GM23338 (cell line): Measurements from ENCODE around the gene IL6R. TPM values are rescaled to one million over a fixed set of nuclear protein-coding genes. Genes with fewer than 3 reads are reported as not detected.
A peak's percentile ranks its signal among the peaks of the same experiment; 100 is the strongest.

Source experiments
- ATAC-seq: fragments of 200-7000 bp; cut with Tn5 transposase; 3 replicates; pipeline ENCODE4 v1.9.1; 2020
- DNase-seq: peaks from one replicate; pipeline ENCODE4 v3.0.0-alpha.2; 2015; ENCODE audit warnings: low spot score
- H2AFZ ChIP-seq: fragments of 200-600 bp; sonication (generic); 2 replicates; pipeline ENCODE4 v1.8.0; 2016; ENCODE audit warnings: antibody characterized with exemption, mild to moderate bottlenecking, moderate library complexity
- H3F3A ChIP-seq: fragments of 200-600 bp; sonication (generic); replicated peaks from 2 replicates; pipeline ENCODE4 v1.8.0; 2017; ENCODE audit warnings: antibody characterized with exemption, mixed run types, low read depth
- H3K27ac ChIP-seq: fragments of 200-600 bp; sonication (generic); 2 replicates; pipeline ENCODE4 v1.6.1; 2016; ENCODE audit warnings: low read depth
- H3K27me3 ChIP-seq: fragments of 200-600 bp; sonication (generic); 2 replicates; pipeline ENCODE4 v1.8.0; 2016; ENCODE audit warnings: mild to moderate bottlenecking, mixed run types, moderate library complexity; ENCODE audit not compliant: insufficient read depth
- H3K36me3 ChIP-seq: fragments of 200-600 bp; sonication (generic); 2 replicates; pipeline ENCODE4 v1.8.0; 2016; ENCODE audit warnings: mild to moderate bottlenecking; ENCODE audit not compliant: insufficient read depth
- H3K4me1 ChIP-seq: fragments of 200-600 bp; sonication (generic); 2 replicates; pipeline ENCODE4 v1.8.0; 2016; ENCODE audit warnings: mild to moderate bottlenecking, moderate library complexity; ENCODE audit not compliant: insufficient read depth
- H3K4me2 ChIP-seq: fragments of 200-600 bp; sonication (generic); 2 replicates; pipeline ENCODE4 v1.7.1; 2017; ENCODE audit warnings: mixed run types
- H3K4me3 ChIP-seq: fragments of 200-600 bp; sonication (generic); 2 replicates; pipeline ENCODE4 v1.6.1; 2016; ENCODE audit warnings: mixed run types
- H3K79me2 ChIP-seq: fragments of 200-600 bp; sonication (generic); replicated peaks from 2 replicates; pipeline ENCODE4 v1.8.0; 2017; ENCODE audit warnings: mild to moderate bottlenecking; ENCODE audit not compliant: insufficient read depth
- H3K9me2 ChIP-seq: fragments of 200-600 bp; sonication (generic); 2 replicates; pipeline ENCODE4 v1.8.0; 2017; ENCODE audit not compliant: insufficient read depth
- H4K20me1 ChIP-seq: fragments of 200-600 bp; sonication (generic); replicated peaks from 2 replicates; pipeline ENCODE4 v1.8.0; 2017; ENCODE audit warnings: mild to moderate bottlenecking; ENCODE audit not compliant: insufficient read depth
- H3K27ac Mint-ChIP-seq: 2 replicates; pipeline ENCODE4 v1.8.0; 2020; ENCODE audit warnings: inconsistent platforms, mild to moderate bottlenecking, moderate library complexity, mixed read lengths
- H3K27me3 Mint-ChIP-seq: 3 replicates; pipeline ENCODE4 v1.8.0; 2022; ENCODE audit warnings: low read depth, mild to moderate bottlenecking, moderate library complexity, mixed read lengths, inconsistent platforms; ENCODE audit not compliant: insufficient read depth, poor library complexity
- H3K36me3 Mint-ChIP-seq: 3 replicates; pipeline ENCODE4 v1.8.0; 2021; ENCODE audit warnings: low read depth, mild to moderate bottlenecking, inconsistent platforms, moderate library complexity, mixed read lengths
- H3K4me1 Mint-ChIP-seq: 3 replicates; pipeline ENCODE4 v1.8.0; 2020; ENCODE audit warnings: mild to moderate bottlenecking, inconsistent platforms, mixed read lengths
- H3K4me3 Mint-ChIP-seq: 3 replicates; pipeline ENCODE4 v1.8.0; 2021; ENCODE audit warnings: moderate library complexity, mild to moderate bottlenecking, inconsistent platforms, mixed read lengths
- H3K9me3 Mint-ChIP-seq: 3 replicates; pipeline ENCODE4 v1.8.0; 2020; ENCODE audit warnings: moderate library complexity, mild to moderate bottlenecking, inconsistent platforms, mixed read lengths
- CTCF ChIP-seq, 2 experiments: fragments of 200-600 bp in 1 of 2; sonication (generic) in 1 of 2; conservative IDR thresholded peaks; 2 replicates each; pipeline versions ENCODE4 v1.5.1 to v1.6.1; 2016 to 2017; ENCODE audit warnings: antibody characterized with exemption in 2 of 2, low read depth in 2 of 2, mild to moderate bottlenecking in 2 of 2, moderate library complexity in 1 of 2
- ETS1 ChIP-seq: IDR thresholded peaks from 2 replicates; pipeline ENCODE4 v1.6.1; 2016; ENCODE audit warnings: antibody characterized with exemption
- EZH2 ChIP-seq: fragments of 200-600 bp; sonication (generic); IDR thresholded peaks from one replicate; pipeline ENCODE4 v1.8.0; 2017; ENCODE audit warnings: antibody characterized with exemption, mild to moderate bottlenecking, low read depth; ENCODE audit not compliant: unreplicated experiment
- JUNB ChIP-seq: IDR thresholded peaks from one replicate; pipeline ENCODE4 v1.6.1; 2016; ENCODE audit warnings: antibody characterized with exemption; ENCODE audit not compliant: unreplicated experiment
- REST ChIP-seq: IDR thresholded peaks from one replicate; pipeline ENCODE4 v1.6.1; 2018; ENCODE audit warnings: antibody characterized with exemption; ENCODE audit not compliant: unreplicated experiment
- polyA plus RNA-seq: library from polyadenylated mRNA; unstranded; fragments of >200 nt; fragmentation: Nextera tagmentation; extraction: Ambion mirVana; gene quantifications from 2 replicates; pipeline ENCODE4 v1.2.1, GENCODE V29; 2016
- total RNA-seq: library from RNA; depleted of rRNA; stranded (reverse); fragments of >200 nt; shearing (Covaris generic); gene quantifications from 2 replicates; pipeline ENCODE4 v1.2.3, GENCODE V29; 2014

The IL6R gene
- total and polyA plus RNA-seq, 2 experiments from 2014 or later: 1.0 to 13.8 TPM

GRCh38 chr1:154479764-154480421 lies 74.8 kb downstream of the IL6R start:
- H3K9me3 Mint-ChIP-seq: no peaks in the 10 kb centered on the region
- H3K36me3 Mint-ChIP-seq: no peaks in the 10 kb centered on the region
- Histone ChIP-seq H3K4me3 (no peak overlapping the region), H2AFZ (no peak overlapping the region), H3F3A (no peaks in the 10 kb centered on the region), H3K27me3 (no peaks in the 10 kb centered on the region), H3K27ac (no peak overlapping the region), H3K79me2 (no peaks in the 10 kb centered on the region), H3K4me1 (peaks cover 8% of the 10 kb centered on the region), H3K9me2 (no peaks in the 10 kb centered on the region), H3K36me3 (no peaks in the 10 kb centered on the region), H3K4me2 (no peak overlapping the region), H4K20me1 (no peaks in the 10 kb centered on the region)
- H3K4me1 Mint-ChIP-seq: peaks cover 20% of the 10 kb centered on the region
- no peak overlapping the region for H3K27ac Mint-ChIP-seq
- peak; percentile 81 for DNase-seq
- TF ChIP-seq REST (no peak), CTCF (conservative IDR thresholded peaks at IDR 0.05; ENCODE audit: low read depth in 2 of 2) (peak; percentile 94 to 99)
- H3K4me3 Mint-ChIP-seq: no peak overlapping the region
- peak; percentile 91 for ATAC-seq
- H3K27me3 Mint-ChIP-seq: no peaks in the 10 kb centered on the region

- no peak overlapping the region for H3K4me3 ChIP-seq
- no peaks in the 10 kb centered on the region for H3K9me3 Mint-ChIP-seq
- no peaks in the 10 kb centered on the region for H3K79me2 ChIP-seq
- no peaks in the 10 kb centered on the region for H3K36me3 ChIP-seq
- H4K20me1 ChIP-seq: no peaks in the 10 kb centered on the region
- no peaks in the 10 kb centered on the region for H3K27me3 ChIP-seq
- H3K4me3 Mint-ChIP-seq: no peak overlapping the region
- no peak overlapping the region for H3K4me2 ChIP-seq
- H3K4me1 ChIP-seq: peaks cover 8% of the 10 kb centered on the region
- no peak overlapping the region for H3K27ac ChIP-seq
- no peaks in the 10 kb centered on the region for H3K9me2 ChIP-seq
- H3K27me3 Mint-ChIP-seq: no peaks in the 10 kb centered on the region
- DNase-seq: peak; percentile 47
- H3K27ac Mint-ChIP-seq: no peak overlapping the region
- no peaks in the 10 kb centered on the region for H3K36me3 Mint-ChIP-seq
- no peaks in the 10 kb centered on the region for H3F3A ChIP-seq
- ATAC-seq: no peak
- peaks cover 24% of the 10 kb centered on the region for H3K4me1 Mint-ChIP-seq
- H2AFZ ChIP-seq: no peak overlapping the region
- TF ChIP-seq EZH2 (no peak), CTCF (conservative IDR thresholded peaks at IDR 0.05; ENCODE audit: low read depth in 2 of 2) (peak; percentile 20 to 25; a peak in 3 of 4 replicates), REST (no peak), JUNB (no peak), ETS1 (no peak)
These were observed 75.9 kb downstream of the IL6R start for GRCh38 chr1:154481053-154481452.
